ENCODE measurements around the gene SGMS1.

GRCh38 chr10:50607356-50607925 is 16.3 kb downstream of the SGMS1 start:
- no peak for TF ChIP-seq CTCF (IDR thresholded peaks at IDR 0.05)
- no peak for TF ChIP-seq POLR2A (IDR thresholded peaks at IDR 0.05)
